IMR-90 (cell line): ENCODE data around the gene MTOR. TPM values are rescaled to one million over a fixed set of nuclear protein-coding genes. Genes with fewer than 3 reads are reported as not detected.

ENCODE experiments used
- ATAC-seq: fragments of 200-7000 bp; cut with Tn5 transposase; 2 replicates; pipeline ENCODE4 v1.9.1; 2020; ENCODE audit warnings: low read depth, mild to moderate bottlenecking, moderate library complexity
- BruUV-seq: library from RNA; stranded (reverse); fragments of 400-500 nt; replicated peaks from 2 replicates; lab custom pipeline; 2021; lab: Mats Ljungman, UMichigan
- CTCF ChIA-PET: fragments of 300-600 bp; formaldehyde crosslinking; extraction: SDS; loops from one replicate; lab custom pipeline; 2021; ENCODE audit warnings: antibody characterized with exemption; lab: Yijun Ruan, JAX
- POLR2A ChIA-PET: fragments of 300-600 bp; sonication (Branson Sonifier 250); formaldehyde crosslinking; loops from one replicate; lab custom pipeline; 2022; ENCODE audit warnings: antibody characterized with exemption; ENCODE audit not compliant: unreplicated experiment; lab: Charles Lee
- DNase-seq: peaks from one replicate; pipeline ENCODE4 v3.0.0; 2013
- H2AFZ ChIP-seq: replicated peaks from 2 replicates; pipeline ENCODE3; 2013; ENCODE audit warnings: low read length, mild to moderate bottlenecking; ENCODE audit not compliant: poor library complexity
- H2AK5ac ChIP-seq: 2 replicates; pipeline ENCODE4 v1.6.1; 2013; ENCODE audit warnings: low read depth, low read length, inconsistent platforms
- H2AK9ac ChIP-seq: replicated peaks from 2 replicates; pipeline ENCODE3; 2013; ENCODE audit warnings: mild to moderate bottlenecking, low read depth, low read length, moderate library complexity; ENCODE audit not compliant: poor library complexity
- H2BK120ac ChIP-seq: 2 replicates; pipeline ENCODE4 v1.6.1; 2013; ENCODE audit warnings: low read depth, low read length, inconsistent platforms
- H2BK15ac ChIP-seq: 3 replicates; pipeline ENCODE4 v1.6.1; 2013; ENCODE audit warnings: low read depth, low read length, inconsistent platforms
- H2BK20ac ChIP-seq: 2 replicates; pipeline ENCODE4 v1.6.1; 2013; ENCODE audit warnings: low read depth, mild to moderate bottlenecking, inconsistent platforms, low read length, moderate library complexity
- H2BK5ac ChIP-seq: 2 replicates; pipeline ENCODE4 v1.6.1; 2013; ENCODE audit warnings: mild to moderate bottlenecking, low read depth, low read length, inconsistent platforms; ENCODE audit not compliant: poor library complexity, severe bottlenecking
- H3K14ac ChIP-seq: replicated peaks from 2 replicates; pipeline ENCODE4 v1.6.1; 2013; ENCODE audit warnings: low read depth, low read length, inconsistent platforms
- H3K18ac ChIP-seq: 2 replicates; pipeline ENCODE4 v1.6.1; 2013; ENCODE audit warnings: low read depth, low read length, control low read depth
- H3K23ac ChIP-seq: 2 replicates; pipeline ENCODE4 v1.6.1; 2013; ENCODE audit warnings: low read depth, low read length, inconsistent platforms
- H3K27ac ChIP-seq: 2 replicates; pipeline ENCODE4 v1.5.1; 2013; ENCODE audit warnings: mild to moderate bottlenecking, control low read depth, low read length; ENCODE audit not compliant: insufficient read depth
- H3K27me3 ChIP-seq: 2 replicates; pipeline ENCODE4 v1.6.1; 2013; ENCODE audit warnings: low read length; ENCODE audit not compliant: control insufficient read depth, insufficient read depth
- H3K36me3 ChIP-seq: 2 replicates; pipeline ENCODE4 v1.6.1; 2013; ENCODE audit warnings: low read length, mixed read lengths; ENCODE audit not compliant: control insufficient read depth, insufficient read depth
- H3K4ac ChIP-seq: 2 replicates; pipeline ENCODE4 v1.6.1; 2013; ENCODE audit warnings: low read depth, low read length, inconsistent platforms
- H3K4me1 ChIP-seq: 2 replicates; pipeline ENCODE4 v1.6.1; 2013; ENCODE audit warnings: low read length, mixed read lengths; ENCODE audit not compliant: control insufficient read depth, insufficient read depth
- H3K4me2 ChIP-seq: 2 replicates; pipeline ENCODE4 v1.6.1; 2013; ENCODE audit warnings: low read depth, mild to moderate bottlenecking, control low read depth, low read length, moderate library complexity
- H3K4me3 ChIP-seq: 2 replicates; pipeline ENCODE4 v1.5.1; 2013; ENCODE audit warnings: low read depth, mild to moderate bottlenecking, control low read depth, low read length, moderate library complexity; ENCODE audit not compliant: insufficient read depth
- H3K56ac ChIP-seq: 2 replicates; pipeline ENCODE4 v1.6.1; 2013; ENCODE audit warnings: low read length, inconsistent platforms; ENCODE audit not compliant: insufficient read depth; ENCODE audit errors: extremely low read depth
- H3K79me1 ChIP-seq, 2 experiments: 2 replicates each; pipeline ENCODE4 v1.6.1; 2013; ENCODE audit warnings: low read length in 2 of 2, inconsistent platforms in 1 of 2, low read depth in 1 of 2
- H3K9ac ChIP-seq: 2 replicates; pipeline ENCODE4 v1.6.1; 2013; ENCODE audit warnings: low read depth, low read length, control low read depth
- H3K9me1 ChIP-seq: 2 replicates; pipeline ENCODE4 v1.6.1; 2013; ENCODE audit warnings: low read length, inconsistent platforms; ENCODE audit not compliant: insufficient read depth
- H3K9me3 ChIP-seq: 2 replicates; pipeline ENCODE4 v1.6.1; 2013; ENCODE audit warnings: low read length; ENCODE audit not compliant: control insufficient read depth, insufficient read depth
- H4K20me1 ChIP-seq: 2 replicates; pipeline ENCODE4 v1.6.1; 2013; ENCODE audit warnings: low read length, inconsistent platforms; ENCODE audit not compliant: insufficient read depth
- H4K5ac ChIP-seq: 2 replicates; pipeline ENCODE4 v1.6.1; 2013; ENCODE audit warnings: mild to moderate bottlenecking, low read depth, low read length, control low read depth
- H4K8ac ChIP-seq, 2 experiments: 2 replicates each; pipeline ENCODE4 v1.6.1; 2013; ENCODE audit warnings: low read depth in 2 of 2, low read length in 2 of 2, control low read depth in 1 of 2, inconsistent platforms in 1 of 2
- H4K91ac ChIP-seq: 2 replicates; pipeline ENCODE4 v1.6.1; 2013; ENCODE audit warnings: low read depth, low read length, inconsistent platforms; ENCODE audit not compliant: insufficient read depth
- BHLHE40 ChIP-seq: fragments of 150-350 bp; IDR thresholded peaks from 2 replicates; pipeline ENCODE4 v1.6.1; 2016; ENCODE audit warnings: mild to moderate bottlenecking, low read depth, low read length
- CHD1 ChIP-seq: IDR thresholded peaks from 2 replicates; pipeline ENCODE4 v1.6.1; 2012; ENCODE audit warnings: low read depth, low read length, improper control_type of control experiment
- ELK1 ChIP-seq: fragments of 150-350 bp; IDR thresholded peaks from 2 replicates; pipeline ENCODE4 v1.6.1; 2016; ENCODE audit warnings: low read depth, mild to moderate bottlenecking, low read length, moderate library complexity, borderline replicate concordance
- FOS ChIP-seq: fragments of 150-350 bp; IDR thresholded peaks from 2 replicates; pipeline ENCODE4 v1.6.1; 2016; ENCODE audit warnings: low read depth, low read length
- NFE2L2 ChIP-seq: fragments of 150-350 bp; IDR thresholded peaks from 2 replicates; pipeline ENCODE4 v1.6.1; 2016; ENCODE audit warnings: low read depth, mild to moderate bottlenecking, low read length
- POLR2A ChIP-seq: IDR thresholded peaks from 2 replicates; pipeline ENCODE4 v1.6.1; 2012; ENCODE audit warnings: mild to moderate bottlenecking, low read depth, low read length
- RAD21 ChIP-seq: IDR thresholded peaks from 2 replicates; pipeline ENCODE4 v1.6.1; 2012; ENCODE audit warnings: low read length, improper control_type of control experiment
- USF2 ChIP-seq: fragments of 150-350 bp; IDR thresholded peaks from 2 replicates; pipeline ENCODE4 v1.6.1; 2017; ENCODE audit warnings: mild to moderate bottlenecking, antibody characterized with exemption, low read length, low read depth
- WGBS, 2 experiments: methylation state at CpG; one replicate each; pipeline versions ENCODE4 v1.1.5 to v1.1.7; 2013; ENCODE audit warnings: missing lambda C conversion rate in 2 of 2; ENCODE audit not compliant: insufficient read length in 1 of 2; ENCODE audit errors: extremely low coverage in 2 of 2; 5-methylcytosine and 5-hydroxymethylcytosine counted together
- dilution Hi-C: fragments of 300-500 bp; cut with HindIII; formaldehyde crosslinking; loops from one replicate; pipeline ENCODE4 v1.14.3; 2018; ENCODE audit warnings: low sequenced_read_pairs; ENCODE audit not compliant: unreplicated experiment
- in situ Hi-C: fragments of 300-500 bp; cut with MboI; formaldehyde crosslinking; loops from 3 replicates; pipeline ENCODE4 v1.14.3; 2019; ENCODE audit warnings: low sequenced_read_pairs, inconsistent platforms, mixed read lengths
- intact Hi-C: fragments of 100-400 bp; cut with micrococcal nuclease; formaldehyde crosslinking; loops from 2 replicates; pipeline ENCODE4 v1.10.0; 2022
- polyA plus RNA-seq, 3 experiments: library from polyadenylated mRNA; depleted of rRNA; stranded (reverse); fragments of >200 nt; gene quantifications; 2 replicates each; pipeline ENCODE4 v1.2.3, GENCODE V29; 2012; ENCODE audit warnings: low replicate concordance in 1 of 3
- total RNA-seq: library from RNA; depleted of rRNA; stranded (reverse); fragments of >200 nt; gene quantifications from 2 replicates; pipeline ENCODE4 v1.2.3, GENCODE V29; 2012

MTOR gene
- total and polyA plus RNA-seq, 2 of the 4 experiments (the other 2 are of a cell fraction), result 19.2 to 36.7 TPM

- no peak overlapping the region for H3K14ac ChIP-seq
- H3K23ac ChIP-seq, result no peak overlapping the region
- H2BK20ac ChIP-seq, result no peak overlapping the region
- no peak overlapping the region for H4K5ac ChIP-seq
- intact Hi-C loops (no loop called here), dilution Hi-C loops (no loop called here), in situ Hi-C loops (no loop called here)
- ChIA-PET CTCF (no interaction called here), POLR2A (no interaction called here)
- no peak overlapping the region for H3K4ac ChIP-seq
- no peak overlapping the region for H3K27ac ChIP-seq
- no CpG with 5 or more reads among the region's 4 CpGs for WGBS, 2 experiments
- TF ChIP-seq FOS (no peak), CHD1 (no peak), POLR2A (no peak), RAD21 (no peak), NFE2L2 (no peak), ELK1 (no peak), USF2 (no peak), BHLHE40 (no peak)
- H2BK5ac ChIP-seq, result no peak overlapping the region
- DNase-seq, result peak; percentile 34
- no peak overlapping the region for H4K8ac ChIP-seq
- H3K36me3 ChIP-seq, result peaks cover 31% of the 10 kb centered on the region
- H3K4me3 ChIP-seq, result no peak overlapping the region
- peaks cover 2% of the 10 kb centered on the region for H3K4me1 ChIP-seq
- no peaks in the 10 kb centered on the region for H3K9me3 ChIP-seq
- peaks cover 3% of the 10 kb centered on the region; the same call in 1 of the 2 replicates for H3K9me1 ChIP-seq
- H2AK9ac ChIP-seq, result no peak overlapping the region
- H3K18ac ChIP-seq, result no peak overlapping the region
- no peak overlapping the region for H3K56ac ChIP-seq
- no peak overlapping the region for H4K91ac ChIP-seq
- H2AK5ac ChIP-seq, result no peak overlapping the region
- H3K79me1 ChIP-seq, result peaks cover 0 to 3% of the 10 kb centered on the region in 2 experiments; a peak in 1 of 4 replicates
- no peaks in the 10 kb centered on the region for H4K20me1 ChIP-seq
- no TSS peak for BruUV-seq
- no peaks in the 10 kb centered on the region for H3K27me3 ChIP-seq
- peak; percentile 62 for ATAC-seq
- no peak overlapping the region for H2BK15ac ChIP-seq
- no peak overlapping the region for H3K4me2 ChIP-seq
- no peak overlapping the region for H2BK120ac ChIP-seq
- no peak overlapping the region for H3K9ac ChIP-seq
- no peak overlapping the region for H2AFZ ChIP-seq
Measured at GRCh38 chr1:11147197-11147770, 115.1 kb downstream of the MTOR start.
